Dermis microvascular lymphatic vessel endothelial cell (primary cell): ENCODE measurements around the gene MLLT1. TPM values are rescaled to one million over a fixed set of nuclear protein-coding genes. Genes with fewer than 3 reads are reported as not detected.
A peak's percentile ranks its signal among the peaks of the same experiment; 100 is the strongest.
"Not testable (repeated sequence)": the region's sequence is repeated elsewhere in the genome, so short reads cannot be mapped to it uniquely, and the experiment has no call there.

ENCODE experiments used
- DNase-seq, 2 donors: peaks; one replicate each; pipeline versions ENCODE4 v3.0.0 to v3.0.0-alpha.2; 2010; ENCODE audit warnings: low read depth in 2 of 2
- total RNA-seq: library from RNA; depleted of rRNA; stranded (reverse); fragments of >200 nt; gene quantifications from 2 replicates; pipeline ENCODE4 v1.2.1, GENCODE V29; 2014

MLLT1 gene
- 3.5 and 9.4 TPM in 2 replicates for total RNA-seq

GRCh38 chr19:6279931-6280591 is at the start of gene MLLT1:
Gene MLLT1, minus strand, starts transcription at chr19:6279975. Its CDS starts 191 bp downstream, at chr19:6279784.
- DNase-seq: peak; percentile 89 to 98

DNA sequence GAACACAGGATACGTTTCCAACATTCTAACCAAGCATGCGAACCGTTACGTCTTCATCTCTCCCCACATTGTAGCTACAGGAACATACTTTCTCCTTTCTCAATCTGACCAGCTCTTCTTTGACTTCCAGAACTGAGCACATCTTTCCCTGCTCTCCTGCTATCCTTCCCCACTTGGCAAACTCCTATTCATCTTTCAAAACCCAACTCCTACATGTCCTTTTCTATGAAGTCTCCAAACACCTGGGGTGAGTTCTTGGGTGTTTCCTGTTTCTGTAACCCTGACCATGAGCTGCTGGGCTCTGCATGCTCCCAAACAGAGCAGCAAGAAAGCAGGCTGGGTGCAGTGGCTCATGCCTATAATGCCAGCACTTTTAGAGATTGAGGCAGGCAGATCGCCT is 47.0 kb upstream of the MLLT1 start:
- no peak for DNase-seq

DNA sequence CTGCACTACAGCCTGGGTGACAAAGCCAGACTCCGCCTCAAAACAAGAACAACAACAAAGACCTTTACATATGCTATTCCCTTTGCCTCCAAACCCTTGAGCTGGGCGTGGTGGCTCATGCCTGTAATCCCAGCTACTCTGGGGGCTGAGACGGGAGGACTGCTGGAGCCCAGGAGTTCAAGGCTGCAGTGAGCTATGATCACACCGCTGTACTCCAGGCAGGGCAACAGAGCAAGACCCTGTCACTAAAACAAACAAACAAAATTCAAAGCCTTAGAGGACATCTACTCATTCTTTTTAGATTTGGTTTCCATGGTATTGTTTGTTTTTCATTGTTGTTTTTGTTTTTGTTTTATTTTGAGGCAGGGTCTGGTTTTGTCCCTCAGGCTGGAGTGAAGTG is 45.8 kb upstream of the MLLT1 start:
- no peak for DNase-seq

DNA sequence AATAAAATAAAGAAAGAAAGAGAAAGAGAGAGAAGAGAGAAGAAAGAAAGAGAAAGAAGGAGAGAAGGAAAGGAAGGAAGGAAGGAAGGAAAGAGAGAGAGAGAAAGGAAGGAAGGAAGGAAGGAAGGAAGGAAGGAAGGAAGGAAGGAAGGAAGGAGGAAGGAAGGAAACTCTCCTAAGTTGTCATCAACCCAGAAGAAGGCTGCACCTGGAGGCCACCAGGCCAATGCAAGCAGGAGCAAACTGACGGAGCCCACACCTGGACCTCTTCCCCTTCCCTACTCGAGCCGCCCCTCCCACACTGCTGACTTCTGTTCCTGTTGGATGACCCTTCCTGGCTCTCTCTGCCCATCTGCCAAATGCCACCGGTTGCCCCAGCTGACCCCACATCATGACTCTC is 45.0 kb upstream of the MLLT1 start:
- DNase-seq: no peak

- DNase-seq: no peak
Observed at GRCh38 chr19:6322284-6322683, 42.5 kb upstream of the MLLT1 start.

- DNase-seq: no peak
Observed at GRCh38 chr19:6319376-6319775, 39.6 kb upstream of the MLLT1 start.

DNA sequence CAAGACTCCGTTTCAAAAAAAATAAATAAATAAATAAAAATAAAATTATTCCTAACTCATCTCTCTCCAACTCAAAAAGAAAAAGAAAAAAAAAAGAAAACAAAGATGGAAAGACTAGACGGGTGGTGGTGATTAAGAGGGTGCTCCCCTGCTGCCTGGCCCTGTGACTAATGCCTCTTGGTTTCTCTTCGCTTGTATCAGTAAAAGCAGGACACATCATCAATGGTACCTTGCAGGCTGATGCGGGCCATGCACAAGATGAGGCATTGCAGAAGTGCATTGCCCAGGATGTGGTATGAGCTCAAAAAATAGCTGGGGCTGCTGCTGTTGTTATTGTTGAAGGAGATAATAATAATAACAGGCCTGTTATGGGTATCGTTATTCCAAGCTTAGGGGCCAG is 39.0 kb upstream of the MLLT1 start:
- DNase-seq: no peak

DNA sequence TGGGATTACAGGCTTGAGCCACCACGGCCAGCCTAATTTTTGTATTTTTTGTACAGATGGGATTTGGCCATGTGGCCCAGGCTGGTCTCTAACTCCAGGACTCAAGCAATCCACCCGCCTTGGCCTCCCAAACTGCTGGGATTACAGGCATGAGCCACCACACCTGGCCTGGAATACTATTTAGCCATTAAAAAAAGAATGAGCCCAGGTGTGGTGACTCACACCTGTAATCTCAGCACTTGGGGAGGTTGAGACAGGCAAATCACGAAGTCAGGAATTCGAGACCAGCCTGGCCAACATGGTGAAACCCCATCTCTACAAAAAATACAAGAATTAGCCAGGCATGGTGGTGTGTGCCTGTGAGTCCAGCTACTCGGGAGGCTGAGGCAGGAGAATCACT is 35.9 kb upstream of the MLLT1 start:
- DNase-seq: not testable (repeated sequence)

DNA sequence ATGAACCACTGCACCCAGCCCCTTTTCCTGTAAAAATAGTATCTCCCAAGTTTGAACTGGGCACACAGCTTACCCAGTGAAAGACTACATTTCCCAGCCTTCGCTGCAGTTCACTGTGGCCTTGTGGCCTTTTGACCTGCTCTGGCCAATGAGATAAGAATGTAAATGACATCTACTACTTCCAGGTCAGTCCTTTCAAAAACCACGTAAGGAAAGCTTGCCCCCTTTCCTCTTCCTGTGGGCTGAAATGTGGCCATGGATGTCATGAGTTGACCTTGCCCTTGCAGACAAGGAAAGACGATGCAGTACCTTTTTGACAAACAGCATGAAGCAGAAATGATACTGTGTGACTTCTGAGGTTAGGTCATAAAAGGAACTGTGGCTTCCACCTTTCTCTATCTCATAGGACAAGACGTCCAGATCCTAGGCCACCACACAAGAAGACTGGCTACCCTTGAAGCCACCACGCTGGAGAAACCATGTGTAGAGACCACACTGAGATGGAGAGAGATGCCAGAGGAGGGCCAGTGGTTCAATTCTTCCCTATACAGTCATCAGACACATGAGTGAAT is 33.7 kb upstream of the MLLT1 start:
- DNase-seq: no peak

DNA sequence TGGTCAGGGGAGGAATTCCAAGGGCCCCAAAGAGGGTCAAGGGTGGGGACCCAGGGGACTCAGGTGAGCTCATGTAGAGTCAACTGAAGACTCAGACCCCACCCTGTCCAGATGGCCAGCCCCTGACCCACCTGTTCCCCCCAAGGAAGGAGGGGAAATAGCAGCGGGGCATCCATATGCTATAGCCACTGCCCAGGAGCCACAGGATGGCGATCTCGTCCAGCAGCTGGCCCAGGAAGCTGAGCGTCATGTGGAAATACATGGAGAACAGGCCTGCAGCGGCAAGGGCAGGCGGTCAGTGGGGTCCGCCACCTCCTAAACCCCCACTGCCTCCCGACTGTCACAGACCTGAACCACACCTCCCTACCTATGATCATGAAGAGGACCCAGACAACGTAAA is 32.2 kb upstream of the MLLT1 start:
- DNase-seq: no peak

- no peak for DNase-seq
Observed at GRCh38 chr19:6298413-6298812, 18.6 kb upstream of the MLLT1 start.

- DNase-seq: no peak
Observed at GRCh38 chr19:6297202-6297601, 17.4 kb upstream of the MLLT1 start.

DNA sequence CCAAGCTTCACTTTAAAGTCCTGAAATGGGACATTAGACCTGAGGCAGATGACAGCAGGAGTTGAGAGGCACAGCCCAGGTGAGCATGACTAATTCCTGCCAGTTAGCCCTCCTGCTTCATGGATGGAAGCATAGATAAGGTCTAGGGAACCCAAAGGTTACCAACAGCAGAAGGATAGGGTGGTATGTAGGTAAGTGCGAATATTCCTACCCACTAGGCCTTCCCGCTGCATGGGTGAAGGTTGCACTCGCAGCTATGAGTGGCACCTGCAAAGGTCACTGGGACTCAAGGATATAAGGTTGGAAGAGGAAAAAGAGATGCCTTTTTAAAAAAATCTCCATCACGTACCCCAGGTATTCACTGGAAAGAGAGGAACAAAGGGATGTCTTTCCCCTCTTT is 12.2 kb upstream of the MLLT1 start:
- peak in 1 of 2 donors; percentile 32 for DNase-seq

- no peak for DNase-seq
Observed at GRCh38 chr19:6288737-6289136, 9.0 kb upstream of the MLLT1 start.

GRCh38 chr19:6287269-6287885 is 7.6 kb upstream of the MLLT1 start:
- no peak for DNase-seq

DNA sequence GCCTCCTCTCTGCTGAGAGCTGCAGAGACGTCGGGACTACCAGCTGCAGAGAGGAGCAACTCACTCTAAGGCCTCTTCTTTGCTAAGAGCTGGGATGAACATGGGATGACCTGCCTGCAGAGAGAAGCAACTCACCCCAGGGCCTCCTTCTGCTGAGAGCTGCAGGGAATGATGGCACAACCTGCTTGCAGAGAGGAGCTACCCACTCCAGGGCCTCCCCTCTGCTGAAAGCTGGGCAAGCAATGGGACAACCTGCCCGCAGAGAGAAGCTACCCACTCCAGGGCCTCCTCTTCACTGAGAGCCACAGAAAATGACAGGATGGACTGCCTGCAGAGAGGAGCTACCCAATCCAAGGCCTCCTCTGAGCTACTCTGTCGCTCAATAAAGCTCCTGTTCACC is 6.9 kb upstream of the MLLT1 start:
- no peak for DNase-seq

DNA sequence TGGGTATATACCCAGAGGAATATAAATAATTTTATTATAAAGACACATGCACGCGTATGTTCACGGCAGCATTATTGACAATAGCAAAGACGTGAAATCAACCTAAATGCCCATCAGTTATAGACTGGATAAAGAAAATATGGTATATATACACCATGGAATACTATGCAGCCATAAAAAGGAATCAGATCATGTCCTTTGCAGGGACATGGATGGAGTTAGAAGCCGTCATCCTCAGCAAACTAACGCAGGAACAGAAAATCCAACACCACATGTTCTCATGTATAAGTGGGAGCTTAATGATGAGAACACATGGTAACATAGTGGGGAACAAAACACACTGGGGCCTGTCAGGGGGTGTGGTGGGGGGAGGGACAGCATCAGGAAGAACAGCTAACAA is 2.6 kb upstream of the MLLT1 start:
- not testable (repeated sequence) for DNase-seq

- DNase-seq: no peak
Observed at GRCh38 chr19:6279620-6279930, 200 bp downstream of the MLLT1 start.

DNA sequence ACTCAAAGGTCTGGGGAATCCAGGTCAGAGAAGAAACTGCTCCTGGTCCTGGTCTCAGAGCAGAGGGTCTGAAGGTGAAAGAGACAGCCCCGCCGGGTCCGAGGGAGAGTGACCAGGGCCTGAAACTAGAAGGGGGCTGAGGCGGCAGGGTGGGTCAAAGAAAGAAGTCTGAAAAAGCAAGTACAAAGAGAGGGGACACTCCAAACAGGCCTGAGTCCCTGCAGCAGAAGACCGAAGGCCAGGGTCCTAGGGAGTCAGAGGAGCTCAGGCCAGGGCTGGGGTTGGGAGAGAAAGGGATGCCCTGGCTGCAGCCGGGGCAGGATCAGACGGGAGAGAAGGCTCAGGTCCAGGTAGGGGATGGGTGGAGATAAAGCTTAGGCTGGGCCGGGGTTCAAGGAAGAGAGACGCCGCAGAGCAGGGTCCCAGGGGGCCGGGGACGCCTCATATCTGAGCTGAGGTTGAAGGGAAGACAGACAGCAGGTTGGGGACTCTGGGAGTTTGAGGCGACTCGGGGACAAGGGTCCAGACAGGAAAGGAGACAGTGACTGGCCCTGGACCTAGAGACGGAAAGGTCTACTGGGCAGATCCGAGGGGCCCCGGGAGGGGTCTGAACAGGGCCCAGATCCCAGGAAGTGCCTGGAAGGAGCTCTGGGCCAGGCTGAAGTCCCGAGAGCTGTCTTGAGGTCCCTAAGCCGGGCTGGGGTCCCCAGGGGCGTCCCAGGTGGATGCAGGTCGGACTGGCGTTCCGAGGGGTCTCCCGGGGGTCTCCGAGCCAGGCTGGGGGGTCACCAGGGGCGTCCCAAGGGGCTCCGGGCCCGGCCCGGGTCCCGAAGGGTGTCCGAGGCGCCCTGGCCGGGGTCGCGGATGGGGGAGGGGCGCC is 795 bp downstream of the MLLT1 start:
- DNase-seq: no peak

DNA sequence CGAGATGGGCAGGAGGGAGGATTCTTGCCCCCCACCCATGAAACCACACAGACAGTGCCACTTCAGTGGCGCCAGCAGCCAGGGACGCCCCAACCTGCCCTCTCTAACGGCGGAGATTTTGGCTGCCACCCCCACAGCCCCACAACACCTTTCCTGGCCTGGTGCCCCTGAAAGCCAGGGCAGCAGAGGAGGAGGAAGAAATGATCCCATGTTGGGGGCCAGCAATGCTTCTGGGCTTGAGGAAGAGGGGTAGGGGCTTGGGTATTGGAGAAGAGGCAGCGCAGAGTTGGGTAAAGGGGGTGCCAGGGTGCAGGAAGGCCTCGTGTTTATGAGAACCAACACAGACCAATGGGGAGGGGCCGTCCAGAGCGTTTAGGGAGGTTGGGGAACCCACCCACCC is 1.7 kb downstream of the MLLT1 start:
- no peak for DNase-seq

DNA sequence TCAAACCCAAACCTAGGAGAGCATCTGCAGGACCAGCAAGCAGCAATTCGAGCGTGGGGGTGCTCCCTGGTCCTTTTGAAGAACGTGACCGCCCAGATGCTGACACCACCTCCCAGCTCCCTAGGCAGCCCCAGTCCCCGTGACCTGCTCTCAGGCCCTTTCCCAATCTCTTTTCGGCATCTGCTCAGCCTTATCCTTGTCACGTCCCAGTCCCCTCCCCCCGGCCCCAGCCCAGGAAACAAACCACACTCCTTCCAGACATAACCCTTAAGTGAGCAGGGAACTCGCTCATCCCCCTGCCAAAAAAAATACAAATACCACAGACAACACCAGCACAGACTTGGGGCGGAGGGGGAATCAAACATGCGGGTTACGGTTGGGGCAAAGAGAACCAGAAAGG is 3.3 kb downstream of the MLLT1 start:
- DNase-seq: no peak

DNA sequence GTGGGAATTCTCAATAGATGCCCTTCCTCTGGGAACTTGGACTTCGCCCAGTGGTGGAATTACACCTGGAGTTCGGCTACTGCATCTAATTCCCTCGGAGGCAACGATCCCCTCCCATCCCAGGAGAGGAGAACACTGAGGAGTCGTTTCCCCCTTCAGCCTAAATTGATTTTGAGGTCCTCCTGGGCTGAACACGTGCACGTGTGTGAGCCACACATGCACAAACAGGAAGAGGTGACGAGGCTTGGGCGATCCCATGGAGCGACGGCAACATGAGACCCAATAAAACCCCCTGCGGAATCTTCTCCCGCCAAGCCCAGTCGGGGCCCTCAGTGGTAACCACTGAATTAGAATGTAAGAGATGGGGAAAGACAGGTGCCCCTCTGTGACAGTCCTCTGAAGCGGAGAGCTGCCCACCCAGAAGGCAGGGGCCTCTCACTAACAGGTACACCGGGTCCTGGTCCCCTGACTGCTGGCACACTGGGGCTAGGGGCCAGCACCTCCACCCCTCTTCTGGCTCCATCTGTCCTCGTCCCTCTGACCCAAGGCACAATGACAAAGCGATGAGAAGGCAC is 4.5 kb downstream of the MLLT1 start:
- no peak for DNase-seq
